Activated CD4-positive, alpha-beta T cell treated with anti-CD3 and anti-CD28 coated beads for 36 hours (primary cell): ENCODE data around the gene PRKRA. TPM values are rescaled to one million over a fixed set of nuclear protein-coding genes. Genes with fewer than 3 reads are reported as not detected.

ENCODE experiments used
- ATAC-seq: fragments of 200-7000 bp; cut with Tn5 transposase; one replicate; pipeline ENCODE4 v1.10.0; 2021; ENCODE audit warnings: mild to moderate bottlenecking, moderate library complexity
- CTCF ChIA-PET: fragments of 350-600 bp; sonication (Branson Sonifier 250); formaldehyde crosslinking; loops from one replicate; lab custom pipeline; 2021; ENCODE audit warnings: antibody characterized with exemption; lab: Charles Lee
- POLR2A ChIA-PET: fragments of 350-600 bp; sonication (Branson Sonifier 250); formaldehyde crosslinking; loops from one replicate; lab custom pipeline; 2021; ENCODE audit warnings: antibody characterized with exemption, inconsistent platforms; lab: Charles Lee
- DNase-seq: peaks from one replicate; pipeline ENCODE4 v3.0.0-alpha.2; 2020
- H3K27ac Mint-ChIP-seq: one replicate; pipeline ENCODE4 v1.8.0; 2021; ENCODE audit warnings: mixed read lengths
- H3K27me3 Mint-ChIP-seq: one replicate; pipeline ENCODE4 v1.8.0; 2021; ENCODE audit warnings: mixed read lengths
- H3K36me3 Mint-ChIP-seq: one replicate; pipeline ENCODE4 v1.8.0; 2021; ENCODE audit warnings: low read depth, mixed read lengths
- H3K4me1 Mint-ChIP-seq: one replicate; pipeline ENCODE4 v1.8.0; 2021; ENCODE audit warnings: mixed read lengths
- H3K4me3 Mint-ChIP-seq: one replicate; pipeline ENCODE4 v1.8.0; 2021; ENCODE audit warnings: mild to moderate bottlenecking, moderate library complexity, mixed read lengths
- H3K9me3 Mint-ChIP-seq: one replicate; pipeline ENCODE4 v1.8.0; 2021; ENCODE audit warnings: low read depth, mixed read lengths
- intact Hi-C, 2 experiments: fragments of 100-400 bp; cut with DNase I in 1 of 2; cut with micrococcal nuclease in 1 of 2; formaldehyde crosslinking; loops; one replicate each; pipeline versions ENCODE4 v1.14.2 to v1.15.1; 2022 to 2024; cut with DNase I, micrococcal nuclease
- total RNA-seq, 2 experiments: library from RNA; stranded (reverse); gene quantifications; one replicate each; pipeline ENCODE4 v1.2.3, GENCODE V29; 2021

The PRKRA gene
- total RNA-seq = 10 to 100 TPM; 63.5 to 65.1 TPM

DNA sequence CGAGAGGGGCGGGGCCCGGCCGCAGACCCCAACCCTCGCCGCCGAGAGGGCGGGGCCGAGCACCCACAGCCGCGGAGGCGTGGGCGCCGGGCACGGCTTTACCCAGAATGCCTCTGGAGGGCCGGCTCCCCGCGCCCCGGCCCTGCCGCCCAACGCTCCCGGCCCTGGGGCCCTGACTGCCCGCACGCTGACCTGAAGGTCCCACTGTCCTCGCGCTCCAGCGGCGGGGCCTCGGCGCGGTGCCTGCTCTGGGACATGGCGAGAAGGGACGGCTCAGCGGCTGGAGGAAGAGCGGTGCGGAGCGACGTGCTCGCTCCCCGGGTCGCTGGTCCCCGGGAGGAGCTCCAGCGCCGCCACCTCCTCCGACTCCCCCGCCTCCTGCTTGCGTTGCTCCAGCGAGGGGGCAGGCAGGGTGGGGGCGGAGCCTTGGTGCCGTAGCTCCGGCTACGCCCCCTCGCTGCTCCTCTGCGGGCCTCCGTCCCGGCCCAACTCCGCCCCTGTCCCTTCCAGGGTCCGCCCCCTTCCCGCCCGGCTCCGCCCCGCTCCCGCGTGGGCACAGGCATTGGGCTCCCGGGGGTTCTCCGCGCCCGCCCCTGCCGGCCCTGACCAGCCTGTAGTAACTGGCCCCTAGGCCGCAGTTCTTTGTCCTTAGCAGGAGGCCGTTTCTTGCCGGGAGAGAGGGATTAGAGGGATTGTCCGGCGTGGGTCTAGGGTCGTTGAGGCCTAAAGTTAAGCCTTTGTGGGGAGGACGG lies at the start of gene PRKRA, which contains the start of gene PJVK:
TSS of gene PRKRA (minus strand) at position 402 of the 752 bp plus-strand sequence. CDS start at position 257, 145 bp downstream.
TSS of gene PJVK (plus strand) at position 605 of the 752 bp plus-strand sequence. CDS start 2,032 bp downstream, outside the sequence.
- peak within 1 kb of the TSS; percentile 96 for H3K27ac Mint-ChIP-seq
- CTCF ChIA-PET = interaction anchor here (0.5 to 1.5 kb wide), 5 partner anchors 31 to 344 kb away, joined by 3 to 7 read pairs (median 4); partner anchors contain the start of gene RBM45

DNA sequence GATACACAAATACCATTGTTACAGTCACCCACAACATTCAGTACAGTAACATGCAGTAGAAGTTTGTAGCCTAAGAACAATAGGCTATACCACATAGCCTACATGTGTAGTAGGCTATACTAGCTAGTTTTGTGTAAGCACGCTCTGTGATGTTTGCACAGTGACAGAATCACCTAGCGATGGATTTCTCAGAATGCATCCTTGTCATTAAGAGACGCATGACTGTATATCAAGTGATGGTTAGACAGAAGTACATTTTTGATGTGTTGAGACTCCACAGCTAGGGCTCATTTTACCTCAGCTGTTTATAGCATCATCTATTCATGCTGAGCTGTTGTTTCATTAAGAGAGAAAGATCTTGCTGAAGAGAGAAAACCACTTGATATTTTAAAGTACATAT lies 48.7 kb upstream of the PRKRA start:
- H3K27ac Mint-ChIP-seq = no peak overlapping the region
- CTCF ChIA-PET = interaction anchor here (0.9 to 1.5 kb wide), 2 partner anchors 9 kb away, joined by 3 to 4 read pairs; no protein-coding TSS in a partner anchor
- intact Hi-C loops = no loop called here
- peak; percentile 61 for ATAC-seq
- DNase-seq = no peak
- no peaks in the 10 kb centered on the region for H3K9me3 Mint-ChIP-seq
- POLR2A ChIA-PET = no interaction called here
- no peaks in the 10 kb centered on the region for H3K27me3 Mint-ChIP-seq
- H3K4me1 Mint-ChIP-seq = no peaks in the 10 kb centered on the region
- H3K4me3 Mint-ChIP-seq = no peak overlapping the region
- H3K36me3 Mint-ChIP-seq = peaks cover 50% of the 10 kb centered on the region

More for the DNA sequence above, at the start of gene PRKRA, which contains the start of gene PJVK:
- H3K27me3 Mint-ChIP-seq = no peaks in the 10 kb centered on the region
- H3K9me3 Mint-ChIP-seq = no peaks in the 10 kb centered on the region
- intact Hi-C loops = loop anchor here (1.0 to 2.0 kb wide), 8 partner anchors 27 to 1238 kb away; partner anchors contain the start of genes FKBP7 (in 2 of the 2), HNRNPA3 (in 1 of the 2) and OSBPL6 (in 1 of the 2)
- POLR2A ChIA-PET = interaction anchor here (0.6 to 1.6 kb wide), 4 partner anchors 29 to 64 kb away, joined by 3 to 4 read pairs (median 3); no protein-coding TSS in a partner anchor
- peak; percentile 98 for DNase-seq
- H3K4me3 Mint-ChIP-seq = peak within 1 kb of the TSS; percentile 88
- H3K4me1 Mint-ChIP-seq = peaks cover 27% of the 10 kb centered on the region
- peak; percentile 90 for ATAC-seq
- peaks cover 27% of the 10 kb centered on the region for H3K36me3 Mint-ChIP-seq

DNA sequence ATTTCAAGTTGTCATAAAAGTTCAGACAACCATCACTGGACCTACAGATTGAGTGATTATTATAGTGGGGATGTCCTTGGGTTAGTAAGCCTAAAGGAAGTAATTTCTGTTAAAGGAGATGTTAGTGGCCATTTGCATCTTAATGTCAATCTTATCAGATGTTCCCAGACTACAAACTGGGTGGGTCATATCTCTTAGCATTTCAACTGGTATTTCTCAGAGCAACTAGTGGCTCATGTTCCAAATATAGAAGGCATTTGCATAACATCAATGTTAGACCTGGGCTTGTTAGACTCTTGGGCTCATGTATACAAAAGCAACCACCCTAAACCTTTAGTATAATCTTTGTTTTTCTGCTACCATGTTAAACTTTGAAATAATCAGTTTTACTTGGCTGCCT lies 47.2 kb upstream of the PRKRA start:
- H3K36me3 Mint-ChIP-seq = peaks cover 54% of the 10 kb centered on the region
- H3K4me1 Mint-ChIP-seq = no peaks in the 10 kb centered on the region
- POLR2A ChIA-PET = no interaction called here
- H3K27ac Mint-ChIP-seq = no peak overlapping the region
- CTCF ChIA-PET = interaction anchor here (1.0 kb wide), 1 partner anchor 9 kb away, joined by 3 read pairs; no protein-coding TSS in a partner anchor
- no peak for DNase-seq
- H3K27me3 Mint-ChIP-seq = no peaks in the 10 kb centered on the region
- no peak for ATAC-seq
- H3K9me3 Mint-ChIP-seq = no peaks in the 10 kb centered on the region
- no peak overlapping the region for H3K4me3 Mint-ChIP-seq
- intact Hi-C loops = no loop called here

DNA sequence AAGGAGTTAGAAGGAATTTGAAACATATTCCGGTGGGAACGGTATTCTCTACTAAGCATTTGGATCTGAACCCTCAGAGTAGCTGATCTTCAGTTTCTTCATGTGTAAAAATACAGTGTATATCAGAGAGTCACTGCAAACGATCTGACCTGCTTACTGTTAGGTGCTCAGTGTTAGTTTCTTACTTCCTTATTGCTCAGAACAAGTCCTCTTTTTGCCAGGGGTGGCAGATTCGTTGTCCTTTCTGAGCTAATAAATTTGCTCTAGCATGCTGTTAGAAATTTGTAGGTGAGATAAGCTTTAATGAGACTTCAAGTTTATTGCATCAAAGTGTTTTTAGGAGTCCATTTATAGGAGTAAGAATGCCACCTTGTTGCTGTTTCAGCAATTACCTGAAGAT lies 45.1 kb upstream of the PRKRA start:
- no peak overlapping the region for H3K27ac Mint-ChIP-seq
- H3K36me3 Mint-ChIP-seq = peaks cover 49% of the 10 kb centered on the region
- ChIA-PET POLR2A (interaction anchor here (0.6 to 1.3 kb wide), 2 partner anchors 16 to 19 kb away, joined by 4 read pairs; no protein-coding TSS in a partner anchor), CTCF (interaction anchor here (0.6 to 1.1 kb wide), 5 partner anchors 31 to 384 kb away, joined by 3 to 4 read pairs (median 3); no protein-coding TSS in a partner anchor)
- DNase-seq (no peak), ATAC-seq (no peak)
- H3K9me3 Mint-ChIP-seq = no peaks in the 10 kb centered on the region
- H3K4me3 Mint-ChIP-seq = no peak overlapping the region
- H3K4me1 Mint-ChIP-seq = no peaks in the 10 kb centered on the region
- no peaks in the 10 kb centered on the region for H3K27me3 Mint-ChIP-seq
- intact Hi-C loops = no loop called here

DNA sequence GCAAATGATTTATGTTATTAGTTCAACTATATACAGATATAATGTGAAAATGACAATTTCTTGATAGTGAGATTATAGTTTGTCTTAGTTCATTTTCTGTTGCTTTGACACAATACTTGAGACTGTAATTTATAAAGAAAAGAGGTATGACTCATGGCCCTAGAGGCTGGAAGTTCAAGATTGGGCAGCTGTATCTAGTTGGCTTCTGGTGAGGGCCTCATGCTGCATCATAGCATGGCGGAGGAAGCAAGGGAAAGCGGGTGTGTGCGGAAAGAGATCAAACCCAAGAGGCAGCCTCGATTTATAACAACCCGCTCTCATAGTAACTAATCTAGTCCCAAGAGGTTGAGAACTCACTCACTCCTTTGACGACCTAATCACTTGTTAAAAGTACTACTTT lies 40.6 kb upstream of the PRKRA start:
- no peak overlapping the region for H3K4me3 Mint-ChIP-seq
- H3K27ac Mint-ChIP-seq = no peak overlapping the region
- intact Hi-C loops = no loop called here
- ATAC-seq (no peak), DNase-seq (no peak)
- H3K9me3 Mint-ChIP-seq = no peaks in the 10 kb centered on the region
- H3K4me1 Mint-ChIP-seq = peaks cover 13% of the 10 kb centered on the region
- ChIA-PET POLR2A (interaction anchor here (0.5 kb wide), 1 partner anchor 47 kb away, joined by 3 read pairs; no protein-coding TSS in a partner anchor), CTCF (interaction anchor here (1.0 kb wide), 1 partner anchor 10 kb away, joined by 5 read pairs; no protein-coding TSS in a partner anchor)
- peaks cover 62% of the 10 kb centered on the region for H3K36me3 Mint-ChIP-seq
- H3K27me3 Mint-ChIP-seq = no peaks in the 10 kb centered on the region

DNA sequence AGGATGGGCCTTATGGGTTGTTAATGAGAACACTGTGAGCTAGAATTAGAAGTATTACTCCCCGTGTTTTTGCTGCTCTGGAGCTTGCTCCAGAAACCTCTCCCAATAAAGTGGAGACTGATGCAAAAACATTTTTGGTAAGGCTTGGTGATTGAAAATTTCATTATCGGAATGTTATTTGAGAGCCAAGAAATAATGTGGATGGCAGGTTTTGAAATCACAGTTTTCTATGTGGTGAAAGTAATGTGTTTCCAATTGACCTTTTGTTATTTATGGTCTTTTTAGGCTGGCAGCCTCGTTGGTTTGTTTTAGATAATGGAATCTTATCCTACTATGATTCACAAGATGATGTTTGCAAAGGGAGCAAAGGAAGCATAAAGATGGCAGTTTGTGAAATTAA lies 34.4 kb upstream of the PRKRA start:
- H3K4me3 Mint-ChIP-seq = no peak overlapping the region
- no peaks in the 10 kb centered on the region for H3K9me3 Mint-ChIP-seq
- ChIA-PET CTCF (interaction anchor here (0.6 kb wide), 1 partner anchor 49 kb away, joined by 4 read pairs; no protein-coding TSS in a partner anchor), POLR2A (no interaction called here)
- H3K27ac Mint-ChIP-seq = no peak overlapping the region
- DNase-seq = no peak
- peaks cover 45% of the 10 kb centered on the region for H3K4me1 Mint-ChIP-seq
- no peak for ATAC-seq
- no peaks in the 10 kb centered on the region for H3K27me3 Mint-ChIP-seq
- H3K36me3 Mint-ChIP-seq = peaks cover 32% of the 10 kb centered on the region
- intact Hi-C loops = no loop called here

DNA sequence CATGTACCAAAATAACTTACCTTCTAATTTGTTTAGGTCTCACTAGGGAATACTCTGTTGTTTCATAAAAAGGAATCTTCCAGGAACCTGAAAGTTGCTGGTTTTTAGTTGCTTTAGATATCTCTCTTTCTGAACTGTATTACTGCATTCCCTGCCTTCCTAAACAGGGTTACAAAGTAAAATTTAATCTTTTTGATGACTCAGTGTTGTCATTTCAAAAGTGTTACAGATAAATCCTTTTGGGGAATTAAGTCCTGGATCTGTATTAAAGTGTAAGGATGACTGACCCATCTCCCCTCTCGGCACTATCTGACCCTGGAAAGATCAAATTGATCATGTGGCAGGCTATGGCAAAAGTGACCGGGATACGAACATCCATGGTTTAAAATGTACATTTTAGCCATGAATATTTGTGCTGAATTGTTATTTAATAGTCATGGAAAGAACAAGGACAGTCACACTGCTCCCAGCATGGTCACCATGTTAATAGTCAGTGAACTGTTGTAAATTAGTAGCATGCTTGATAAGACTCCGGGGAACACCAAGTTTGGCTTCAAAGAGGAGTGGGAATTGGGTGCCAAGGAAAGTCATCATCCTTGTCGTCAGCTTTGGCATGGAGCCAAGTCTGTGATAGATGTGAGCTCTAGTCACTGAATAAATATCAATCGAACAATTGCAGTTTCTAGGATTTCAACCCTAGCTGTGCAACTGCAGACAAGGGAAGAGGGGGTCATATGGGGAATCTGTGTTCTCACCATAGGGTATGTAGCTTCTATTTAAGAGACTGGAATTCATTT lies 33.5 kb upstream of the PRKRA start:
- ChIA-PET CTCF (interaction anchor here (0.6 kb wide), 1 partner anchor 50 kb away, joined by 4 read pairs; no protein-coding TSS in a partner anchor), POLR2A (no interaction called here)
- no peaks in the 10 kb centered on the region for H3K27me3 Mint-ChIP-seq
- intact Hi-C loops = loop anchor here in 1 of 2 experiments (5.0 kb wide), 1 partner anchor 158 kb away; no protein-coding TSS in a partner anchor
- H3K4me1 Mint-ChIP-seq = peaks cover 47% of the 10 kb centered on the region
- H3K4me3 Mint-ChIP-seq = no peak overlapping the region
- no peak for ATAC-seq
- no peak for DNase-seq
- peaks cover 25% of the 10 kb centered on the region for H3K36me3 Mint-ChIP-seq
- no peak overlapping the region for H3K27ac Mint-ChIP-seq
- H3K9me3 Mint-ChIP-seq = no peaks in the 10 kb centered on the region

DNA sequence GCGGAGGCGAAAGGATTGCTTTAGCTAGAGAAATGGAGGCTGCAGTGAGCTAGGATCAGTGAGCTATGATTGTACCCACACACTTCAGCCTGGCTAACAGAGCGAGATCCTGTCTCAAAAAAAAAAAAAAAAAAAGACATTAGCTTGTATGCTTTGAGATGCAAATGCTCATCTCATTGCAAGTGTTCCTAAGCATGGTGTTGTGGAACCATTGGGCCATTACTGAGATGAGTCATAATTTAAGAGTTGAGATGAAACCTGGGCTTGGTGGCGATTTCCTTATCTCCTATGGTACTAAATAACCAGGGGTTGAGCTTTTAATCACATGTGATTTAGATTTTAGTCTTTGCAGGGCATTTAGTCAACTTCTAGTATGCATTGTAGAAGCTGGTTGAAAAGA lies 31.5 kb upstream of the PRKRA start:
- H3K9me3 Mint-ChIP-seq = no peaks in the 10 kb centered on the region
- DNase-seq = no peak
- peak overlapping the region; percentile 89 for H3K4me3 Mint-ChIP-seq
- POLR2A ChIA-PET = no interaction called here
- peaks cover 43% of the 10 kb centered on the region for H3K4me1 Mint-ChIP-seq
- H3K27ac Mint-ChIP-seq = peak overlapping the region; percentile 37
- CTCF ChIA-PET = interaction anchor here (0.9 to 2.0 kb wide), 4 partner anchors 10 to 68 kb away, joined by 4 to 7 read pairs (median 6); no protein-coding TSS in a partner anchor
- intact Hi-C loops = loop anchor here in 1 of 2 experiments (5.0 kb wide), 1 partner anchor 160 kb away; no protein-coding TSS in a partner anchor
- H3K36me3 Mint-ChIP-seq = peaks cover 14% of the 10 kb centered on the region
- no peaks in the 10 kb centered on the region for H3K27me3 Mint-ChIP-seq
- ATAC-seq = peak; percentile 2

DNA sequence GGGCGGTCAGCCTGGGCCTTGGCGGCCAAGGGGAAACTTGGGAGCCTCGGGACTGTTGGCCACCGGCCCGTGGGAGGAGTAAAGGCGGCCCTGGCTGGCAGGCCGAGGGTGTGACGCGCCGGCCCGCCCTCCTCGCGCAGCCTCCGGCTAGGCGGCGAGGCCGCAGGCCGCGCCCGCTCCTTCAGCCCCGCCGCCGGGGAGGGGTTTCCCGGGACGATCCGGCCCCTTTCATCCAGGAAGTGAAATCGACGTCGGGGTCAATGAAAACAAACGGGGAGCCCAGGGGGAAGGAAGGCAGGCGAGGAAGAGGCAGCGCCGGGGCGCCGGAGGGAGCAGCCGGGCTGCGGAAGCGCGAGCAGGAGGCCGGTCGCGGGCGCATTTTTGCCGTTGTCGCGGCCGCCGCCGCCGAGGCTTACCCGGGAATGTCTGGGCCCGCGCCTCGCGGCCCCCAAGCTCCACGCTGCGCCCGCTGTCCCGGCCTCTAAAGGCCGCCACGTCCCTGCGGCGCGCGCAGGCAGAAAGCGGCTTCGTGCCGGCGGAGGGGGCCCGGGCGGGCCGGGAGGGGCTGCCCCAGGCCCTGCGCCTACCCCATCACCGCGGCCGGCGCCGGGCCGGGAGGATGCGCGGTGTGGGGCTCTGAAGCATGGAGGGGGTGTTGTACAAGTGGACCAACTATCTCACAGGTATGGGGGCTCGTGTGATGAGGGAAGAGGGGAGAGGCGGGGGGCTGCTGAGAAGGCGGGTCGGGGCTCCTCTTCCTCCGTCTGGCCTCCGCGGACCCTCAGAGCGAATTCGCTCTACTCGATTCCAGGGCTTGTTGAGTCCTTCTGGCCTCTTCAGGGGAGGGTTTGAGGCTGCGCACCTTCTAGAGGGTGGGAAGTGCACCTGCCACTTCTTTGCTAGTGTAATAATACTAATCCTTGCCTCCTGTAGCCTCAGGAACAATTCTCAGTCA lies 29.5 kb upstream of the PRKRA start, which contains the start of gene PLEKHA3:
TSS of gene PLEKHA3 (plus strand) at position 231 of the 955 bp plus-strand sequence. CDS start at position 644, 413 bp downstream.
- Mint-ChIP-seq H3K27me3 (no peaks in the 10 kb centered on the region), H3K9me3 (no peaks in the 10 kb centered on the region), H3K36me3 (peaks cover 5% of the 10 kb centered on the region), H3K4me3 (peak within 1 kb of the TSS; percentile 89), H3K4me1 (peaks cover 43% of the 10 kb centered on the region), H3K27ac (peak within 1 kb of the TSS; percentile 97)
- POLR2A ChIA-PET = interaction anchor here (0.7 to 1.0 kb wide), 3 partner anchors 15 to 66 kb away, joined by 3 to 4 read pairs (median 4); partner anchors contain the start of genes PJVK and PRKRA
- ATAC-seq (peak; percentile 64), DNase-seq (peak; percentile 83)
- CTCF ChIA-PET = interaction anchor here (0.6 to 1.8 kb wide), 5 partner anchors 8 to 43 kb away, joined by 3 to 5 read pairs (median 4); no protein-coding TSS in a partner anchor
- intact Hi-C loops = loop anchor here (1.0 to 5.0 kb wide), 2 partner anchors 43 to 162 kb away; no protein-coding TSS in a partner anchor
